Nephron progenitor cell (in vitro differentiated cells): Measurements from ENCODE around the gene RPS19BP1.

Experiments used
- DNase-seq: peaks from one replicate; pipeline ENCODE4 v3.0.0; 2021
- H3K27ac Mint-ChIP-seq: 2 replicates; pipeline ENCODE4 v1.8.0; 2021; ENCODE audit warnings: mild to moderate bottlenecking, moderate library complexity, mixed read lengths
- H3K27me3 Mint-ChIP-seq: 2 replicates; pipeline ENCODE4 v1.8.0; 2021; ENCODE audit warnings: mild to moderate bottlenecking, low read depth, mixed read lengths; ENCODE audit not compliant: poor library complexity
- H3K36me3 Mint-ChIP-seq: 2 replicates; pipeline ENCODE4 v1.8.0; 2021; ENCODE audit warnings: low read depth, mixed read lengths
- H3K4me1 Mint-ChIP-seq: 2 replicates; pipeline ENCODE4 v1.8.0; 2021; ENCODE audit warnings: mixed read lengths
- H3K4me3 Mint-ChIP-seq: 2 replicates; pipeline ENCODE4 v1.8.0; 2021; ENCODE audit warnings: mild to moderate bottlenecking, moderate library complexity, mixed read lengths
- H3K9me3 Mint-ChIP-seq: 2 replicates; pipeline ENCODE4 v1.8.0; 2021; ENCODE audit warnings: mild to moderate bottlenecking, moderate library complexity, mixed read lengths
- CTCF ChIP-seq: fragments of 200-600 bp; sonication (generic); IDR thresholded peaks from 2 replicates; pipeline ENCODE4 v1.5.0; 2021; ENCODE audit warnings: antibody characterized with exemption

RPS19BP1 gene

GRCh38 chr22:39482768-39483167 is 49.8 kb downstream of the RPS19BP1 start:
- no peak overlapping the region for H3K27ac Mint-ChIP-seq
- no peaks in the 10 kb centered on the region for H3K9me3 Mint-ChIP-seq
- no peaks in the 10 kb centered on the region for H3K4me1 Mint-ChIP-seq
- no peak for DNase-seq
- H3K4me3 Mint-ChIP-seq: no peak overlapping the region
- TF ChIP-seq CTCF: no peak
- H3K27me3 Mint-ChIP-seq: peaks cover 3% of the 10 kb centered on the region
- H3K36me3 Mint-ChIP-seq: no peaks in the 10 kb centered on the region

GRCh38 chr22:39481595-39481994 is 51.0 kb downstream of the RPS19BP1 start:
- Mint-ChIP-seq H3K4me1 (no peaks in the 10 kb centered on the region), H3K9me3 (no peaks in the 10 kb centered on the region), H3K27ac (no peak overlapping the region), H3K27me3 (peaks cover 3% of the 10 kb centered on the region), H3K36me3 (no peaks in the 10 kb centered on the region), H3K4me3 (no peak overlapping the region)
- no peak for TF ChIP-seq CTCF
- DNase-seq: no peak

GRCh38 chr22:39481054-39481453 is 51.5 kb downstream of the RPS19BP1 start:
- H3K4me3 Mint-ChIP-seq: no peak overlapping the region
- peaks cover 3% of the 10 kb centered on the region for H3K27me3 Mint-ChIP-seq
- H3K4me1 Mint-ChIP-seq: peaks cover 4% of the 10 kb centered on the region
- peak overlapping the region; percentile 26 for H3K27ac Mint-ChIP-seq
- DNase-seq: no peak
- no peaks in the 10 kb centered on the region for H3K9me3 Mint-ChIP-seq
- TF ChIP-seq CTCF: no peak
- H3K36me3 Mint-ChIP-seq: no peaks in the 10 kb centered on the region

- Mint-ChIP-seq H3K4me1 (peaks cover 9% of the 10 kb centered on the region), H3K27me3 (peaks cover 3% of the 10 kb centered on the region), H3K36me3 (no peaks in the 10 kb centered on the region), H3K27ac (no peak overlapping the region), H3K9me3 (no peaks in the 10 kb centered on the region), H3K4me3 (no peak overlapping the region)
- no peak for TF ChIP-seq CTCF
- DNase-seq: no peak
These were observed 52.0 kb downstream of the RPS19BP1 start for GRCh38 chr22:39480557-39480956.

GRCh38 chr22:39479254-39479653 is 53.3 kb downstream of the RPS19BP1 start:
- H3K4me3 Mint-ChIP-seq: no peak overlapping the region

More at GRCh38 chr22:39479254-39479653, 53.3 kb downstream of the RPS19BP1 start:
- Mint-ChIP-seq H3K27me3 (peaks cover 3% of the 10 kb centered on the region), H3K36me3 (no peaks in the 10 kb centered on the region), H3K9me3 (no peaks in the 10 kb centered on the region), H3K4me1 (peaks cover 13% of the 10 kb centered on the region), H3K27ac (no peak overlapping the region)
- no peak for TF ChIP-seq CTCF
- DNase-seq: no peak
